T-helper 2 cell treated with Interferon-gamma antibody and Interleukin-4, amounts not matched to agents 5 μg/mL and 100 μg/mL, for 36 hours (primary cell): Measurements from ENCODE around the gene HBM.
"Not testable (repeated sequence)": the region's sequence is repeated elsewhere in the genome, so short reads cannot be mapped to it uniquely, and the experiment has no call there.

Experiments used
- DNase-seq: peaks from one replicate; pipeline ENCODE4 v3.0.0; 2021; ENCODE audit warnings: low spot score
- H3K27ac Mint-ChIP-seq: one replicate; pipeline ENCODE4 v1.8.0; 2021; ENCODE audit warnings: mild to moderate bottlenecking, mixed read lengths
- H3K27me3 Mint-ChIP-seq: one replicate; pipeline ENCODE4 v1.8.0; 2021; ENCODE audit warnings: low read depth, mixed read lengths
- H3K36me3 Mint-ChIP-seq: one replicate; pipeline ENCODE4 v1.8.0; 2021; ENCODE audit warnings: low read depth, mixed read lengths
- H3K4me1 Mint-ChIP-seq: one replicate; pipeline ENCODE4 v1.8.0; 2021; ENCODE audit warnings: low read depth, mixed read lengths
- H3K4me3 Mint-ChIP-seq: one replicate; pipeline ENCODE4 v1.8.0; 2022; ENCODE audit warnings: mild to moderate bottlenecking, moderate library complexity, mixed read lengths
- H3K9me3 Mint-ChIP-seq: one replicate; pipeline ENCODE4 v1.8.0; 2021; ENCODE audit warnings: mixed read lengths

The HBM gene

DNA sequence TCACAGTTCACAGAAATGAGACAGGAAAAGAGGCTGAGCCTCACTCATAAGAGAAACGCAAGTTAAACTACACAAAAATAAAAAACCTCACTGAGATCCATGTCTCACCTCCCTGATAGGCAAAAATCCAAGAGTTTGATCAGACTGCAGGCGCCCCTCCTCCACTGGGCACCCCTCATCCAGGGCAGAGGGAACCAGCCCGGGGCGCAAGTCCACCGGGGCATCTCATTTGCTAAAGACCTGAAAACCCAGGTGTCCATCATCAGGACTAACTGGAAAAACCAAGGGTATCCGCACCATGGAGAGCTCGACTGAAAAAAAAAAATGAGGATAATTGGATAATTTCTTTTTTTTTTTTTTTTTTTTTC, 10.8 kb upstream of the HBM start:
- DNase-seq: no peak
- Mint-ChIP-seq H3K9me3 (no peaks in the 10 kb centered on the region), H3K27ac (no peak overlapping the region), H3K27me3 (peaks cover 45% of the 10 kb centered on the region), H3K4me3 (peak overlapping the region; percentile 64), H3K4me1 (peaks cover 5% of the 10 kb centered on the region), H3K36me3 (no peaks in the 10 kb centered on the region)

DNA sequence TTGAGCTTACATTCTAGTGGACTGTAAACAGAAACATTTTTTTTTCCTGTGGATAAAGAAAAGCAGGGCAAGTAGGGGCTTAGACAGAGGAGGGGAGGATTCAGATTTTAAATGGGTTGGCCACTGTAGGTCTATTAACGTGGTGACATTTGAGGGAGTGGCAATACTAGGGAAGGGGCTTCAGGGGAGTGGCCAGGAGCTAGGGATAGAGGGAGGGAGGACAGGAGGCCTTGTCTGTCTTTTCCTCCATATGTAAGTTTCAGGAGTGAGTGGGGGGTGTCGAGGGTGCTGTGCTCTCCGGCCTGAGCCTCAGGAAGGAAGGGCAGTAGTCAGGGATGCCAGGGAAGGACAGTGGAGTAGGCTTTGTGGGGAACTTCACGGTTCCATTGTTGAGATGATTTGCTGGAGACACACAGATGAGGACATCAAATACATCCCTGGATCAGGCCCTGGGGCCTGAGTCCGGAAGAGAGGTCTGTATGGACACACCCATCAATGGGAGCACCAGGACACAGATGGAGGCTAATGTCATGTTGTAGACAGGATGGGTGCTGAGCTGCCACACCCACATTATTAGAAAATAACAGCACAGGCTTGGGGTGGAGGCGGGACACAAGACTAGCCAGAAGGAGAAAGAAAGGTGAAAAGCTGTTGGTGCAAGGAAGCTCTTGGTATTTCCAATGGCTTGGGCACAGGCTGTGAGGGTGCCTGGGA, 6.5 kb upstream of the HBM start:
- Mint-ChIP-seq H3K4me3 (no peak overlapping the region), H3K27ac (no peak overlapping the region), H3K36me3 (no peaks in the 10 kb centered on the region), H3K9me3 (no peaks in the 10 kb centered on the region), H3K4me1 (peaks cover 5% of the 10 kb centered on the region), H3K27me3 (peaks cover 38% of the 10 kb centered on the region)
- DNase-seq: no peak

DNA sequence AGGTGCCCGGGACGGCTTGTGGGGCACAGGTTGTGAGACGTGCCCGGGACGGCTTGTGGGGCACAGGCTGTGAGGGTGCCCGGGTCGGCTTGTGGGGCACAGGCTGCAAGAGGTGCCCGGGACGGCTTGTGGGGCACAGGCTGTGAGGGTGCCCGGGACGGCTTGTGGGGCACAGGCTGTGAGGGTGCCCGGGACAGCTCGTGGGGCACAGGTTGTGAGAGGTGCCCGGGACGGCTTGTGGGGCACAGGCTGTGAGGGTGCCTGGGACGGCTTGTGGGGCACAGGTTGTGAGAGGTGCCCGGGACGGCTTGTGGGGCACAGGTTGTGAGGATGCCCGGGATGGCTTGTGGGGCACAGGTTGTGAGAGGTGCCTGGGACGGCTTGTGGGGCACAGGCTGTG, 5.5 kb upstream of the HBM start:
- not testable (repeated sequence) for H3K27ac Mint-ChIP-seq, DNase-seq, H3K36me3 Mint-ChIP-seq, H3K4me3 Mint-ChIP-seq, H3K4me1 Mint-ChIP-seq, H3K9me3 Mint-ChIP-seq
- peaks cover 36% of the 10 kb centered on the region for H3K27me3 Mint-ChIP-seq

DNA sequence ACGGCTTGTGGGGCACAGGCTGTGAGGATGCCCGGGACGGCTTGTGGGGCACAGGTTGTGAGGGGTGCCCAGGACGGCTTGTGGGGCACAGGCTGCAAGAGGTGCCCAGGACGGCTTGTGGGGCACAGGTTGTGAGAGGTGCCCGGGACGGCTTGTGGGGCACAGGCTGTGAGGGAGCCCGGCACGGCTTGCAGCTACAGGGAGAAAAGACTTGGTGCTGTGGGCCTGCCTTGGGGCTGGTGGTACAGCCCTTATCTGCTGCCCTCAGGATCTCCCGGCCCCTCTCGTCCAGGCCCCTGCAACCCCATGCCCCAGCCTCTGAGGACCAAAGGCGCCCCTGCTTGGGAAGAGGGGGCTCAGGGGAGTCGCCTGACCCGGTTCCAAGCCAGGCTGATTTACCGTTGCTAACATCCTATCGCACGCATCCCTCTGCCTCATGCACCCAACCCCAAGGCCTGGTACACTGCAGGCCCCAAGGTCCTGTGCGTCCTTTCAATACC, 5.0 kb upstream of the HBM start:
- H3K27ac Mint-ChIP-seq: no peak overlapping the region
- no peak overlapping the region for H3K4me3 Mint-ChIP-seq
- DNase-seq: no peak
- peaks cover 37% of the 10 kb centered on the region for H3K27me3 Mint-ChIP-seq
- H3K9me3 Mint-ChIP-seq: no peaks in the 10 kb centered on the region
- no peaks in the 10 kb centered on the region for H3K4me1 Mint-ChIP-seq
- H3K36me3 Mint-ChIP-seq: no peaks in the 10 kb centered on the region

DNA sequence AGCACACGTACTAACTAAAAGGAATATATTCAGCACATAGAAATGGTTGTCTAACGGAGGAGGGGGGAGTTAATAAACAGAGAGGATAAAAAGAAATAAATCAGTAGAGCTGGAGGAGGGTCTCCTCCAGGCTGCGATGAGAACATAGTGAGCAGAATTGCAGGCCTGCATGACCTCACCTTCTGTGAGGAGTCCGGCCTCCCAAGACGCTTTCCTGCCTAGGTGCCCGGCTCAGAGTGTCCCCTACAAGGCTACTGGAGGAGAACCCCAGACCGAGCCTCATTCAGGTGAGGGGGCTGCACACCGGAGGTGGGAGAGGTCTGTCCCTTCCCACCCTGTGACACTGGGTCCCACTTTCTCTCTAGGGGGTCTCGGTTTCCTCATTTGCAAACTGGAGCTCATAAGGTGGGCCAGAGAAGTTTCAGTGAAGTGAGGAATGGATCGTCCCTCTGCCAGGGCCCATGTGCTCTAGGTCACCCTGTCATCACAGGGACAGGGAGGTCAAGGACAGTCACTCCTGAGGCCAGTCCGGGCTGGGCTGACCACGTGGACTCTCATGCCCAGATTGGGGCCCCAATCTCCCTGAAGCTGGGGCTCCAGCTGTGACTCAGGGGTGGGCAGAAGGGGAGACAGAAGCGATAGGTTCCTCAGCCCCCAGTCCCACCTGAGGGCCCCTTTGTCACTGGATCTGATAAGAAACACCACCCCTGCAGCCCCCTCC, 3.3 kb upstream of the HBM start:
- peaks cover 43% of the 10 kb centered on the region for H3K27me3 Mint-ChIP-seq

DNA sequence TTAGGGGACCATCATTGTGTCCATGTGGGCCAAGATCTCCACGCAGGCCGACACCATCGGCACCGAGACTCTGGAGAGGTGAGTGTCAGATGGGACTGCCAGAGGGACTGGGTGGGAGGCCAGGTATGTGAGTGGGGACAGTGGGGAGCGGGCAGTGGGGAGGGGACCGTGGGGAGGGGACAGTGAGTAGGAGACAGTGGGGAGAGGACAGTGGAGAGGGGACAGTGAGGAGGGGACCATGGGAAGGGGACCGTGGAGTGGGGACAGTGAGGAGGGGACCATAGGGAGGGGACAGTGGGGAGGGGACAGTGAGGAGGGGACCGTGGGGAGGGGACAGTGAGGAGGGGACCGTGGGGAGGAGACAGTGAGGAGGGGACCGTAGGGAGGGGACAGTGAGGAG, 2.6 kb upstream of the HBM start:
- not testable (repeated sequence) for H3K9me3 Mint-ChIP-seq, H3K36me3 Mint-ChIP-seq, H3K4me3 Mint-ChIP-seq, H3K4me1 Mint-ChIP-seq, H3K27ac Mint-ChIP-seq, DNase-seq
- H3K27me3 Mint-ChIP-seq: peaks cover 45% of the 10 kb centered on the region

More for the DNA sequence above, 3.3 kb upstream of the HBM start:
- H3K27ac Mint-ChIP-seq: no peak overlapping the region
- no peaks in the 10 kb centered on the region for H3K4me1 Mint-ChIP-seq
- no peak for DNase-seq
- no peak overlapping the region for H3K4me3 Mint-ChIP-seq
- no peaks in the 10 kb centered on the region for H3K9me3 Mint-ChIP-seq
- no peaks in the 10 kb centered on the region for H3K36me3 Mint-ChIP-seq

DNA sequence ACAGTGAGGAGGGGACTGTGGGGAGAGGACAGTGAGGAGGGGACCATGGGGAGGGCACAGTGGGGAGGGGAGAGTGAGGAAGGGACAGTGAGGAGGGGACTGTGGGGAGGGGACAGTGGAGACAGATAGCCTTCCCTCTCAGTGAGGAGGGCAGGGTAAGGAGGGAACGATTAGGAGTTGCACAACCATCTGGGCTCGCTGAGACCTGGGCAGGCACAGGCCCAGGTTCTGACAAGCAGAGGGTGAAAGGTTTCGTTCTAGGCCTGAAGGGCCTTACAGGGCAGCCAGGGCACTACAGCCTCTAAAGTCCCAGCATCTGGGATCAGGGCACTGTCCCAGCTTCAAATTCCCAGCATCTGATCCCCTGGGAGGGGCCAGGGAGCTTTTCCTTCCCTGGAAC, 2.1 kb upstream of the HBM start:
- H3K4me3 Mint-ChIP-seq, DNase-seq, H3K9me3 Mint-ChIP-seq, H3K4me1 Mint-ChIP-seq, H3K27ac Mint-ChIP-seq, H3K36me3 Mint-ChIP-seq: not testable (repeated sequence)
- H3K27me3 Mint-ChIP-seq: peaks cover 47% of the 10 kb centered on the region

DNA sequence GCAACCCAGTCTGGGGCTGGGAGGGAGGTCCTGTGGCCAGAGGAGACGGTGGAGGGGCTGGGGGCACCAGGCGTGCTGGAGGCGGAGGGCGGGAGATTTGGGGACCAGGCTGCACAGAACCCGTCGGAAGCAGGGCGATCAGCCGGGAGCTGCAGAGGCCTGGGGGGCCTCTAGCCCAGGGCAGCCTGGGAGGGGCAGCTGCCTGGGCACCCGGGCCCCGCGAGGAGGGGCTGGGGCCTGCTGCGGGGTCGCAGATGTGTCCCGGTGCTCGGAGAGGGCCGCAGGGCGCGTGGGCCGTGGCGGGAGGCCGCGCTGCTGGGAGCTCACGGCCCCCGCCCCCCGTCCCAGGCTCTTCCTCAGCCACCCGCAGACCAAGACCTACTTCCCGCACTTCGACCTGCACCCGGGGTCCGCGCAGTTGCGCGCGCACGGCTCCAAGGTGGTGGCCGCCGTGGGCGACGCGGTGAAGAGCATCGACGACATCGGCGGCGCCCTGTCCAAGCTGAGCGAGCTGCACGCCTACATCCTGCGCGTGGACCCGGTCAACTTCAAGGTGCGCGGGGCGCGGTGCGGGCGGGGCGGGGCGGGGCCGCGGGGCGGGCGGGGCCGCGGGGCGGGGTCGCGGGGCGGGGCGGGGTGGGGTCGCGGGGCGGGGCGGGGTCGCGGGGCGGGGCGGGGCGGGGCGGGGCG, 1.5 kb upstream of the HBM start:
- not testable (repeated sequence) for H3K36me3 Mint-ChIP-seq, H3K27ac Mint-ChIP-seq, H3K4me3 Mint-ChIP-seq, H3K4me1 Mint-ChIP-seq, DNase-seq, H3K9me3 Mint-ChIP-seq
- peaks cover 50% of the 10 kb centered on the region for H3K27me3 Mint-ChIP-seq

DNA sequence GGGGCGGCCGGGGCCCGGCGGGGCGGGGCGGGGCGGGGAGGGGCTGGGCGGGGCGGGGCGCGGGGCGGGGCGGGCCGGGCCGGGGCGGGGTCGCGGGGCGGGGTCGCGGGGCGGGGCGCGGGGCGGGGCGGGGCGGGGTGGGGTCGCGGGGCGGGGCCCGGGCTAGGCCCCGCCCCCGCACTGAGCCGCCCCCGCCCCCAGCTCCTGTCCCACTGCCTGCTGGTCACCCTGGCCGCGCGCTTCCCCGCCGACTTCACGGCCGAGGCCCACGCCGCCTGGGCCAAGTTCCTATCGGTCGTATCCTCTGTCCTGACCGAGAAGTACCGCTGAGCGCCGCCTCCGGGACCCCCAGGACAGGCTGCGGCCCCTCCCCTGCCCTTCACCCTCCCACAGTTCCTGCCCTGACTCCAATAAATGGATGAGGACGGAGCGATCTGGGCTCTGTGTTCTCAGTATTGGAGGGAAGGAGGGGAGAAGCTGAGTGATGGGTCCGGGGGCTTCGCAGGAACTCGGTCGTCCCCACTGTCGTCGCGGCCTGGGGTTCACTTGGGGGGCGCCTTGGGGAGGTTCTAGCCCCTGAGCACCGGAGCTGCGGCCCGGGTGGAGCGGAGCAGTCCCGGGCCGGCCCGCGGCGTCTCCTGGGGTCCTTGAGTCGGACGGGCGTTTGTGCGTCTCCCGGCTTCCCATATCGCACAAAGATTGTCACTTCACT, 795 bp upstream of the HBM start:
- no peak overlapping the region for H3K4me3 Mint-ChIP-seq
- peaks cover 53% of the 10 kb centered on the region for H3K27me3 Mint-ChIP-seq
- DNase-seq: no peak
- H3K27ac Mint-ChIP-seq: no peak overlapping the region
- no peaks in the 10 kb centered on the region for H3K36me3 Mint-ChIP-seq
- no peaks in the 10 kb centered on the region for H3K4me1 Mint-ChIP-seq
- no peaks in the 10 kb centered on the region for H3K9me3 Mint-ChIP-seq

DNA sequence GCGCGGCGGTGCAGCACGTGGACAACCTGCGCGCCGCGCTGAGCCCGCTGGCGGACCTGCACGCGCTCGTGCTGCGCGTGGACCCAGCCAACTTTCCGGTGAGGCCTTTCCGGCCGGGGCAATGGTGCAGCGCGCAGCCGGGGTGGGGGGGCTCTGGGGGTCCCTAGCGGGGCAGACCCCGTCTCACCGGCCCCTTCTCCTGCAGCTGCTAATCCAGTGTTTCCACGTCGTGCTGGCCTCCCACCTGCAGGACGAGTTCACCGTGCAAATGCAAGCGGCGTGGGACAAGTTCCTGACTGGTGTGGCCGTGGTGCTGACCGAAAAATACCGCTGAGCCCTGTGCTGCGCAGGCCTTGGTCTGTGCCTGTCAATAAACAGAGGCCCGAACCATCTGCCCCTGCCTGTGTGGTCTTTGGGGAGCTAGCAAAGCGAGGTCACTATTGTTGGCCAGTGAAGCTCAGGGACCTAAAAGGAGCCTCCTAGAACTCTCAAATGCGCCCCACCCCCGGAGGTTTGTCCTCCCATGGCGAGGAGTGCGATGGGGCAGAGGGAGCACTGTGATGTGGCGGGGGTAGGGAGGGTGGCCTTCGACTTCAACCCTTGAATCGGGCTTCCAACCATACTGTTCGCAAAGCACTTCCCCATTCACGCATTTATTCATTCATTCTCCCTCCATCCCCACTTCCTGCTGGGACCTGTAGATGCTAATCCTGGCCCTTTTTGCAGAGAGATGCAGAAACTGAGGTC, 770 bp downstream of the HBM start:
- DNase-seq: no peak
- Mint-ChIP-seq H3K9me3 (no peaks in the 10 kb centered on the region), H3K27me3 (peaks cover 65% of the 10 kb centered on the region), H3K4me1 (no peaks in the 10 kb centered on the region), H3K36me3 (no peaks in the 10 kb centered on the region), H3K4me3 (no peak overlapping the region), H3K27ac (no peak overlapping the region)

DNA sequence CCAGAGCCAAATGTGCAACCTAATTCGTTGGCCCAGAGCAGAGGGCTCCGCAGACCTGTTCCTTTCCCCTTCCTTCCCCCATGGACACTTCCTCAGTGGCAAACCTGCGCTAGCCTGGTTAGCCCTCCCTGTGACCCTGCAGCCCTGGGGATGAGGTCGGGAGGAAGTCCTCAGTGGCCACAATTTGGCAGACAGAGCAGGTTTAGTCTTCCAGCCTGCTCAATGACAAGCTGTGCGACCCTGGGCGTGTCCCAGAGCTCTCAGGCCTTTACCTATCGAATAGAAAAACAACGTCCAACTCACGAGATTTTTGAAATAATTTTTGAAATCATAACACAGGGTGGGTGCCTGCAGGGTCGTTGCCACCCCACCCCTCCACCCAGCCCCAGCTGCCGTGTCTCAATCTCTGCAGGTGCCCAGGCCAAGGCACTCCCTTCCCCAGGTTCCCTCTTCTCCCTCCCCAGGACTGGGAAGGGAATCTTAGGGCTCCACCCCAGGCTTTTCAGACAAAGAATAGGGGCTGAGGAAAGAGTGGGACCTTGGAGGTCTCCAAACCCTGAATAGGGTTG, 1.4 kb downstream of the HBM start:
- Mint-ChIP-seq H3K9me3 (no peaks in the 10 kb centered on the region), H3K4me3 (no peak overlapping the region), H3K36me3 (no peaks in the 10 kb centered on the region), H3K4me1 (no peaks in the 10 kb centered on the region), H3K27me3 (peaks cover 67% of the 10 kb centered on the region), H3K27ac (no peak overlapping the region)
- no peak for DNase-seq

DNA sequence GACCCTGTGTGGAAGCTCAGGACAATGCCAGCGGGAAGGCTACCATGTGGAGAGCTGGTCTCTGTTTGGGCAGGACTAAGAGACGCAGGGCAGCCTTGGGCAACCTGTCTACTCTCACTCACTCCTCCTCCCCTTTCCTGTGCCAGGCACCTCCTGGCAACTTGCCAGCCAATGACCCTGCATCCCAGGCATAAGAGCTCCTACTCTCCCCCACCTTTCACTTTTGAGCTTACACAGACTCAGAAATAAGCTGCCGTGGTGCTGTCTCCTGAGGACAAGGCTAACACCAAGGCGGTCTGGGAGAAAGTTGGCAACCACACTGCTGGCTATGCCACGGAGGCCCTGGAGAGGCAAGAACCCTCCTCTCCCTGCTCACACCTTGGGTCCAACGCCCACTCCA, 2.6 kb downstream of the HBM start:
- no peaks in the 10 kb centered on the region for H3K4me1 Mint-ChIP-seq
- H3K4me3 Mint-ChIP-seq: no peak overlapping the region
- H3K9me3 Mint-ChIP-seq: no peaks in the 10 kb centered on the region
- H3K36me3 Mint-ChIP-seq: no peaks in the 10 kb centered on the region
- H3K27ac Mint-ChIP-seq: no peak overlapping the region
- no peak for DNase-seq
- H3K27me3 Mint-ChIP-seq: peaks cover 65% of the 10 kb centered on the region

DNA sequence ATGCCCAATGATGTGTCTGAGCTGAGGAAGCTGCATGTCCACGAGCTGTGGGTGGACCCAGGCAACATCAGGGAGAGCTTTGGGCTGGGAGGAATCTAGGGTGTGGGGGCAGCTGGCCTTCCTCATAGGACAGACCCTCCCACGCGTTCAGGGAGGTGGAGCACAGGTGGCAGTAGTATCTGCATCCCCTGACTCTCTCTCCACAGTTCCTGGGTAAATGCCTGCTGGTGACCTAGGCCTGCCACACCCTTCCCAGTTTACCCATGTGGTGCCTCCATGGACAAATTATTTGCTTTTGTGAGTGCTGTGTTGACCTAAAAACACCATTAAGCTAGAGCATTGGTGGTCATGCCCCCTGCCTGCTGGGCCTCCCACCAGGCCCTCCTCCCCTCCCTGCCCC, 3.2 kb downstream of the HBM start:
- Mint-ChIP-seq H3K27ac (no peak overlapping the region), H3K27me3 (peaks cover 66% of the 10 kb centered on the region), H3K9me3 (no peaks in the 10 kb centered on the region), H3K4me1 (no peaks in the 10 kb centered on the region), H3K36me3 (no peaks in the 10 kb centered on the region), H3K4me3 (no peak overlapping the region)
- no peak for DNase-seq
